A549 (cell line): ENCODE measurements around the gene SSBP3. TPM values are rescaled to one million over a fixed set of nuclear protein-coding genes. Genes with fewer than 3 reads are reported as not detected.

Experiments
- ATAC-seq, 2 experiments: fragments of 200-7000 bp in 1 of 2; fragments of >200 bp in 1 of 2; cut with Nextera tagmentation in 1 of 2; cut with Tn5 transposase in 1 of 2; 3 replicates each; pipeline versions ENCODE4 v1.8.0 to v1.9.1; 2018 to 2020; ENCODE audit warnings: mild to moderate bottlenecking in 1 of 2, moderate library complexity in 1 of 2
- CTCF ChIA-PET: fragments of 300-600 bp; sonication (Branson Sonifier 250); formaldehyde crosslinking; extraction: SDS; loops from one replicate; lab custom pipeline; 2021; ENCODE audit warnings: antibody characterized with exemption, inconsistent platforms; lab: Yijun Ruan, JAX
- POLR2A ChIA-PET: fragments of 350-600 bp; formaldehyde crosslinking; extraction: SDS; loops from one replicate; lab custom pipeline; 2021; ENCODE audit warnings: antibody characterized with exemption, inconsistent platforms; lab: Yijun Ruan, JAX
- DNase-seq, 2 experiments: peaks; one replicate each; pipeline versions ENCODE4 v3.0.0 to v3.0.0-alpha.2; 2011 to 2016; ENCODE audit warnings: low read depth in 1 of 2, low spot score in 1 of 2
- FAIRE-seq: peaks from 2 replicates; lab custom pipeline; 2011; peaks lifted over from hg19 to GRCh38; lab: Jason Lieb, UNC
- H3K27ac ChIP-seq, 2 experiments: fragments of >200 bp; sonication (Bioruptor Twin); formaldehyde crosslinking; 3 replicates each; pipeline ENCODE4 v1.5.1; 2016 to 2017
- H3K4me1 ChIP-seq: fragments of >200 bp; sonication (Bioruptor Twin); formaldehyde crosslinking; 3 replicates; pipeline ENCODE4 v1.6.1; 2016
- H3K4me2 ChIP-seq: fragments of >200 bp; sonication (Bioruptor Twin); formaldehyde crosslinking; 3 replicates; pipeline ENCODE4 v1.6.1; 2016
- H3K4me3 ChIP-seq: fragments of >200 bp; sonication (Bioruptor Twin); formaldehyde crosslinking; 3 replicates; pipeline ENCODE4 v1.5.1; 2016
- H3K9me3 ChIP-seq: fragments of >200 bp; sonication (Bioruptor Twin); formaldehyde crosslinking; 3 replicates; pipeline ENCODE4 v1.6.1; 2016
- BCL3 ChIP-seq: fragments of >200 bp; sonication (Bioruptor Twin); formaldehyde crosslinking; IDR thresholded peaks from 3 replicates; pipeline ENCODE4 v1.6.1; 2016
- CBX8 ChIP-seq: fragments of 200-600 bp; sonication (generic); IDR thresholded peaks from 2 replicates; pipeline ENCODE4 v1.6.1; 2016
- CEBPB ChIP-seq, 2 experiments: fragments of >200 bp in 1 of 2; sonication (Bioruptor Twin) in 1 of 2; formaldehyde crosslinking in 1 of 2; IDR thresholded peaks; 2 replicates each; pipeline ENCODE4 v1.6.1; 2012 to 2016
- CHD2 ChIP-seq: fragments of 150-350 bp; IDR thresholded peaks from 2 replicates; pipeline ENCODE4 v1.6.1; 2014; ENCODE audit warnings: low read length; ENCODE audit not compliant: partially characterized antibody
- CHD4 ChIP-seq: fragments of 200-600 bp; sonication (generic); IDR thresholded peaks from 2 replicates; pipeline ENCODE4 v1.6.1; 2016; ENCODE audit warnings: antibody characterized with exemption, mild to moderate bottlenecking, borderline replicate concordance
- E2F6 ChIP-seq: IDR thresholded peaks from 2 replicates; pipeline ENCODE4 v1.6.1; 2012; ENCODE audit warnings: low read depth, borderline replicate concordance
- EHF ChIP-seq: fragments of 250-450 bp; sonication (Bioruptor Pico); IDR thresholded peaks from 2 replicates; pipeline ENCODE4 v1.5.0; 2020; ENCODE audit warnings: mild to moderate bottlenecking
- EHMT2 ChIP-seq: fragments of 200-600 bp; sonication (generic); IDR thresholded peaks from 2 replicates; pipeline ENCODE4 v1.6.1; 2016; ENCODE audit warnings: antibody characterized with exemption, low read depth, mild to moderate bottlenecking, moderate library complexity
- ELK1 ChIP-seq: fragments of 150-350 bp; IDR thresholded peaks from 2 replicates; pipeline ENCODE4 v1.6.1; 2014; ENCODE audit warnings: low read depth, mild to moderate bottlenecking, low read length
- FOSL2 ChIP-seq, 2 experiments: fragments of 450-650 bp in 1 of 2; fragments of >200 bp in 1 of 2; sonication (Bioruptor Twin) in 1 of 2; formaldehyde crosslinking; IDR thresholded peaks; 2 replicates each; pipeline versions ENCODE4 v1.5.0 to v1.6.1; 2016 to 2020; ENCODE audit warnings: mild to moderate bottlenecking in 1 of 2, moderate library complexity in 1 of 2
- FOXS1 ChIP-seq: fragments of 250-450 bp; sonication (Bioruptor Pico); IDR thresholded peaks from 2 replicates; pipeline ENCODE4 v1.5.0; 2020; ENCODE audit warnings: mild to moderate bottlenecking, moderate library complexity
- GATA3 ChIP-seq: IDR thresholded peaks from 2 replicates; pipeline ENCODE4 v1.6.1; 2012; ENCODE audit warnings: borderline replicate concordance
- HES2 ChIP-seq: fragments of >200 bp; sonication (Bioruptor Twin); formaldehyde crosslinking; IDR thresholded peaks from 2 replicates; pipeline ENCODE4 v1.6.1; 2016
- HMGXB4 ChIP-seq: fragments of 250-450 bp; sonication (Bioruptor Pico); IDR thresholded peaks from 2 replicates; pipeline ENCODE4 v1.5.0; 2021; ENCODE audit warnings: mild to moderate bottlenecking, moderate library complexity, borderline replicate concordance
- HOXA7 ChIP-seq: fragments of 250-450 bp; sonication (Bioruptor Pico); IDR thresholded peaks from 2 replicates; pipeline ENCODE4 v1.5.0; 2020; ENCODE audit warnings: mild to moderate bottlenecking, moderate library complexity
- JUNB ChIP-seq: fragments of >200 bp; sonication (Bioruptor Twin); formaldehyde crosslinking; IDR thresholded peaks from 2 replicates; pipeline ENCODE4 v1.6.1; 2016
- KDM1A ChIP-seq: fragments of 200-600 bp; sonication (generic); IDR thresholded peaks from 2 replicates; pipeline ENCODE4 v1.6.1; 2016; ENCODE audit warnings: low read depth, mild to moderate bottlenecking
- KDM5A ChIP-seq: fragments of 200-600 bp; sonication (generic); IDR thresholded peaks from 2 replicates; pipeline ENCODE4 v1.6.1; 2016; ENCODE audit warnings: antibody characterized with exemption, mild to moderate bottlenecking
- MAFK ChIP-seq: fragments of 450-650 bp; IDR thresholded peaks from 2 replicates; pipeline ENCODE4 v1.6.1; 2014; ENCODE audit not compliant: partially characterized antibody
- MAZ ChIP-seq: fragments of 150-350 bp; IDR thresholded peaks from 2 replicates; pipeline ENCODE4 v1.6.1; 2014; ENCODE audit warnings: antibody characterized with exemption, low read depth, low read length, borderline replicate concordance
- MYC ChIP-seq: IDR thresholded peaks from 2 replicates; pipeline ENCODE4 v1.6.1; 2012; ENCODE audit warnings: mild to moderate bottlenecking, inconsistent platforms, low read length, improper control_type of control experiment, borderline replicate concordance
- NFE2L2 ChIP-seq: fragments of 150-350 bp; conservative IDR thresholded peaks from 2 replicates; pipeline ENCODE4 v1.6.1; 2014; ENCODE audit warnings: low read length
- RARB ChIP-seq: fragments of 250-450 bp; sonication (Bioruptor Pico); IDR thresholded peaks from 2 replicates; pipeline ENCODE4 v1.8.0; 2021; ENCODE audit warnings: mild to moderate bottlenecking, moderate library complexity
- REST ChIP-seq: fragments of 200-600 bp; sonication (generic); IDR thresholded peaks from 2 replicates; pipeline ENCODE4 v1.6.1; 2016; ENCODE audit warnings: antibody characterized with exemption, mild to moderate bottlenecking, moderate library complexity
- SMC3 ChIP-seq: fragments of >200 bp; sonication (Bioruptor Twin); formaldehyde crosslinking; IDR thresholded peaks from 3 replicates; pipeline ENCODE4 v1.6.1; 2018; ENCODE audit warnings: inconsistent platforms
- SREBF2 ChIP-seq: fragments of 450-650 bp; IDR thresholded peaks from 2 replicates; pipeline ENCODE4 v1.6.1; 2014; ENCODE audit warnings: mild to moderate bottlenecking, moderate library complexity
- ZFP36 ChIP-seq: fragments of 450-650 bp; IDR thresholded peaks from 2 replicates; pipeline ENCODE4 v1.6.1; 2014; ENCODE audit warnings: borderline replicate concordance; ENCODE audit not compliant: partially characterized antibody
- WGBS: methylation state at CpG from one replicate; pipeline ENCODE4 v1.1.6; 2017; ENCODE audit errors: missing lambda C conversion rate; 5-methylcytosine and 5-hydroxymethylcytosine counted together
- polyA plus RNA-seq, 4 experiments: library from polyadenylated mRNA; depleted of rRNA in 3 of 4; stranded (reverse); fragments of >200 nt; fragmentation: RNase III in 1 of 4; extraction: RNeasy Plus Mini Kit Qiagen cat#74134 plus additional on column Dnase treatment in 1 of 4; gene quantifications; 2 replicates in 3 of 4; 3 replicates in 1 of 4; pipeline ENCODE4 v1.2.3, GENCODE V29; 2011 to 2017

The SSBP3 gene
- polyA plus RNA-seq, 2 of the 4 experiments (the other 2 are of a cell fraction): 7.2 to 9.1 TPM

- no peaks in the 10 kb centered on the region for H3K4me1 ChIP-seq
- POLR2A ChIA-PET: interaction anchor here (0.7 kb wide), 2 partner anchors 204 to 257 kb away, joined by 3 to 4 read pairs; no protein-coding TSS in a partner anchor
- no peak overlapping the region for H3K4me2 ChIP-seq
- CTCF ChIA-PET: interaction anchor here (1.1 kb wide), 1 partner anchor 95 kb away, joined by 3 read pairs; no protein-coding TSS in a partner anchor
- ATAC-seq (no peak), DNase-seq (no peak), FAIRE-seq (no peak)
- no peaks in the 10 kb centered on the region for H3K9me3 ChIP-seq
- no peak for TF ChIP-seq SREBF2
- no peak for TF ChIP-seq KDM1A
- TF ChIP-seq ELK1: no peak
- no peak for TF ChIP-seq JUNB
- no peak for TF ChIP-seq HES2
- no peak for TF ChIP-seq NFE2L2
- no peak for TF ChIP-seq RARB
- TF ChIP-seq FOXS1: no peak
- TF ChIP-seq FOSL2 (IDR thresholded peaks at IDR 0.05): no peak
- no peak for TF ChIP-seq FOSL2 (CRISPR knock-in tag; IDR thresholded peaks at IDR 0.05)
- no peak for TF ChIP-seq CHD4
- no peak for TF ChIP-seq HMGXB4
- TF ChIP-seq BCL3: no peak
- TF ChIP-seq E2F6: no peak
- TF ChIP-seq ZFP36: no peak
- no peak for TF ChIP-seq CHD2
- no peak for TF ChIP-seq MYC
- no peak for TF ChIP-seq EHF (CRISPR knock-in tag)
- no peak for TF ChIP-seq MAZ
- no peak for TF ChIP-seq SMC3
- no peak overlapping the region for H3K4me3 ChIP-seq
- 87% methylated on average over 5 of the region's 8 CpGs for WGBS
- H3K27ac ChIP-seq: no peak overlapping the region
Measured at GRCh38 chr1:54396261-54396933, 9.8 kb downstream of the SSBP3 start.

GRCh38 chr1:54395281-54395934, 10.8 kb downstream of the SSBP3 start:
- TF ChIP-seq MAFK (no peak), HOXA7 (CRISPR knock-in tag) (no peak), CEBPB (IDR thresholded peaks at IDR 0.05) (no peak), CHD2 (no peak), GATA3 (no peak), REST (no peak), EHMT2 (no peak), CHD4 (no peak), KDM5A (no peak), CBX8 (no peak)
- TF ChIP-seq, all 56 proteins: peak for 0
- H3K4me3 ChIP-seq: no peak overlapping the region
- FAIRE-seq: no peak
- no peak overlapping the region for H3K27ac ChIP-seq
- CTCF ChIA-PET: interaction anchor here (1.3 kb wide), 1 partner anchor 278 kb away, joined by 3 read pairs; no protein-coding TSS in a partner anchor
- no peak overlapping the region for H3K4me2 ChIP-seq
- no peaks in the 10 kb centered on the region for H3K9me3 ChIP-seq
- no peak for ATAC-seq
- 85% methylated on average over 11 of the region's 11 CpGs for WGBS
- no peaks in the 10 kb centered on the region for H3K4me1 ChIP-seq
- DNase-seq: no peak
- POLR2A ChIA-PET: no interaction called here
